ENCODE data around the gene CNTNAP2. TPM values are rescaled to one million over a fixed set of nuclear protein-coding genes. Genes with fewer than 3 reads are reported as not detected.

Gene CNTNAP2
- total and polyA plus RNA-seq, 8 donors: 0.09 to 1.1 (median 0.38) TPM

DNA sequence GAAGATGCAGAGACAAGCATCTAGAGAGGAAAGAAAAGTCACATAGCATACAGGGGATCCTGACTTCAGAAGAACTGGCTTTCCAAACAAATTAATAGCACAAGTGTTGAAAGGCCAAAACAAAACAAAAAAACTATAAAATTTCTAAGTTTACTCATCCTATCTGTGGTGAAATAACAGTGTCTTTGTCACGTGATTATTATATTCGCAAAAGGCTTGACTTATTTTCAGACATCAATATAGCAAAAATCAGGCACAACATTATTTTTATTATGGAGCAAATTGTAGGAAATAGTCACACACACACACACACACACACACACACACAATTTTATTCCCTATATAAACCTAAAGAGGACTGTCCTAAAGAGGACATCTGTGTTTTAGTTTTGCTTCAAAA is 272.3 kb downstream of the CNTNAP2 start:
- WGBS, 2 donors: 61 to 68% methylated on average over 2 of the region's 2 CpGs
- FAIRE-seq (no peak), ATAC-seq (no peak), DNase-seq (no peak)
- Histone ChIP-seq H3K27me3 (no peaks in the 10 kb centered on the region), H3K4me1 (no peaks in the 10 kb centered on the region), H3K27ac (no peak overlapping the region), H3K9me3 (no peaks in the 10 kb centered on the region), H3K4me3 (no peak overlapping the region), H3K36me3 (no peaks in the 10 kb centered on the region)
- intact Hi-C loops (cut with DNase I): no loop called here
- TF ChIP-seq, protein P1, sequence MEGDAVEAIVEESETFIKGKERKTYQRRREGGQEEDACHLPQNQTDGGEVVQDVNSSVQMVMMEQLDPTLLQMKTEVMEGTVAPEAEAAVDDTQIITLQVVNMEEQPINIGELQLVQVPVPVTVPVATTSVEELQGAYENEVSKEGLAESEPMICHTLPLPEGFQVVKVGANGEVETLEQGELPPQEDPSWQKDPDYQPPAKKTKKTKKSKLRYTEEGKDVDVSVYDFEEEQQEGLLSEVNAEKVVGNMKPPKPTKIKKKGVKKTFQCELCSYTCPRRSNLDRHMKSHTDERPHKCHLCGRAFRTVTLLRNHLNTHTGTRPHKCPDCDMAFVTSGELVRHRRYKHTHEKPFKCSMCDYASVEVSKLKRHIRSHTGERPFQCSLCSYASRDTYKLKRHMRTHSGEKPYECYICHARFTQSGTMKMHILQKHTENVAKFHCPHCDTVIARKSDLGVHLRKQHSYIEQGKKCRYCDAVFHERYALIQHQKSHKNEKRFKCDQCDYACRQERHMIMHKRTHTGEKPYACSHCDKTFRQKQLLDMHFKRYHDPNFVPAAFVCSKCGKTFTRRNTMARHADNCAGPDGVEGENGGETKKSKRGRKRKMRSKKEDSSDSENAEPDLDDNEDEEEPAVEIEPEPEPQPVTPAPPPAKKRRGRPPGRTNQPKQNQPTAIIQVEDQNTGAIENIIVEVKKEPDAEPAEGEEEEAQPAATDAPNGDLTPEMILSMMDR (IDR thresholded peaks at IDR 0.05): no peak

DNA sequence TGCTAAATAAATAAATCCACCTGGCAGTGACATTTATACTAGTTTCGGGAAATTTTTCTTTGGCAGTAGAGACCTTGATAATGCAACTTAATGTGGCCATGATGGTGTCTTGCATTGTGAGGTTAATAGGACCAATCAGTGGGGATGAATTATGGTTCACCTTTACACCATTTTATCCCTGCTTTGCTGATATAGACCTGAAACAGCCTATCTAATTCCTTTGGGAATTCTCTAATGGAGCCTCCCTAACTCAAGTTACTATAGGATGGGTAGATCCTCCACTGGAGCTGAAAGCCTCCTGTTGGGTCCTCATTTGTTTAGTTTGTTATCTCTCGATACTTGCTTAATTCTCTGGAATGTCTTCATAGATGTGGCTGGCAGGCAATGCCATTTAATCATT is 276.7 kb downstream of the CNTNAP2 start:
- no peaks in the 10 kb centered on the region for H3K36me3 ChIP-seq
- intact Hi-C loops (cut with DNase I): no loop called here
- H3K4me3 ChIP-seq: no peak overlapping the region
- WGBS, 2 donors: 63 to 73% methylated on average over 2 of the region's 2 CpGs
- DNase-seq (no peak), ATAC-seq (no peak), FAIRE-seq (no peak)
- H3K27ac ChIP-seq: no peak overlapping the region
- TF ChIP-seq, protein P1 (IDR thresholded peaks at IDR 0.05): no peak
- no peaks in the 10 kb centered on the region for H3K9me3 ChIP-seq
- no peaks in the 10 kb centered on the region for H3K27me3 ChIP-seq
- no peaks in the 10 kb centered on the region for H3K4me1 ChIP-seq

DNA sequence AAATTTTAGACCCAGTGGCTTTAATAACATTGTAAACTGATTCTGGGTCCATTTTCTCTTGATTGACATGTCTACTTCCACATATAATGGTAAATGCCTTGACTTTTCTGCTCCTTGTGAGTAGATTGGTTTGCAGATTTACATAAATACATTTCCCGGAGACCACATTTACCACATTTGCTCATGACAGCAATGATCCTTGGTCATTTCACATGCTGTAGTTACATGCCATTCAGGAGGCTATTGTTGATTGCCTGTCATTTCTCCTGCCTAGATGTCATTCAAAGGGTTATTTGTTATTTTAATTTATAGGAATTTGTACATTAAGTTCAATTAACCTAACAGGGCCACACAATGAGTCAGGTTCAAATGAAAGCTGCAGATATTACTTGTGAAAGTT is 280.5 kb downstream of the CNTNAP2 start:
- intact Hi-C loops (cut with DNase I): no loop called here
- Histone ChIP-seq H3K36me3 (no peaks in the 10 kb centered on the region), H3K4me1 (no peaks in the 10 kb centered on the region), H3K9me3 (no peaks in the 10 kb centered on the region), H3K27me3 (no peaks in the 10 kb centered on the region), H3K27ac (no peak overlapping the region), H3K4me3 (no peak overlapping the region)
- TF ChIP-seq, protein P1 (IDR thresholded peaks at IDR 0.05): no peak
- ATAC-seq: no peak
- WGBS, 2 donors: 3 to 79% methylated on average over 1 of the region's 1 CpG
- FAIRE-seq: no peak
- no peak for DNase-seq

- H3K36me3 ChIP-seq: no peaks in the 10 kb centered on the region
- no peaks in the 10 kb centered on the region for H3K4me1 ChIP-seq
- 77 to 87% methylated on average over 3 of the region's 3 CpGs for WGBS, 2 donors
- H3K4me3 ChIP-seq: no peak overlapping the region
- H3K27ac ChIP-seq: no peak overlapping the region
- no peak for FAIRE-seq
- H3K9me3 ChIP-seq: no peaks in the 10 kb centered on the region
- H3K27me3 ChIP-seq: no peaks in the 10 kb centered on the region
- TF ChIP-seq, protein P1 (IDR thresholded peaks at IDR 0.05): no peak
- intact Hi-C loops (cut with DNase I): no loop called here
- DNase-seq: no peak
- ATAC-seq: no peak
These were observed 285.3 kb downstream of the CNTNAP2 start for GRCh38 chr7:146401939-146402338.

DNA sequence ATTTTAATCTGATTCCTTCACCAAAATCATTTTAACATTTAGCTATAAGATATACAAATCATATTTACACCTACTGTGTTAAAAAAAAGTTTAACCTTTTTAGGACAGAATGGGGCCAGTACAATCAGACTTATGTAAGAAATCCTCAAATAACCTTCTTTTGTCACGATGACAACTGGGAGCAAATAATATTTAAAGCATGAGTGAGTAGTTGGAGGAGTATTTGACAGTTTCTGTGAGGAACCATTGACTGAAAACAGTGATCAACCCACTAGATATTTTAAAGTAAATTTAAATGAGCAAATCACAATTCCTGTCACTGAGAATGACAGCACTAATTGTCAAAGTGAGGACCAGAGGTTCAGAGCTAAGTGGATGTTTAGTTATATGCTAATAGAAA is 289.1 kb downstream of the CNTNAP2 start:
- Histone ChIP-seq H3K4me1 (no peaks in the 10 kb centered on the region), H3K27me3 (no peaks in the 10 kb centered on the region), H3K9me3 (no peaks in the 10 kb centered on the region), H3K36me3 (no peaks in the 10 kb centered on the region), H3K4me3 (no peak overlapping the region), H3K27ac (no peak overlapping the region)
- WGBS, 2 donors: 39 to 48% methylated on average over 1 of the region's 1 CpG
- no peak for FAIRE-seq
- no peak for ATAC-seq
- intact Hi-C loops (cut with DNase I): no loop called here
- DNase-seq: no peak
- TF ChIP-seq, protein P1 (IDR thresholded peaks at IDR 0.05): no peak
